GM23248 (cell line): Measurements from ENCODE around the gene OR4E1.

Experiments used
- EZH2 ChIP-seq: fragments of 200-600 bp; sonication (generic); IDR thresholded peaks from 2 replicates; pipeline ENCODE4 v1.6.1; 2018; ENCODE audit warnings: antibody characterized with exemption, mild to moderate bottlenecking; ENCODE audit not compliant: insufficient read depth, poor library complexity, severe bottlenecking
- EZH2phosphoT487 ChIP-seq: fragments of 200-600 bp; sonication (generic); IDR thresholded peaks from 2 replicates; pipeline ENCODE4 v1.6.1; 2018; ENCODE audit warnings: antibody characterized with exemption, moderate library complexity, mild to moderate bottlenecking, low read depth; ENCODE audit not compliant: insufficient read depth

DNA sequence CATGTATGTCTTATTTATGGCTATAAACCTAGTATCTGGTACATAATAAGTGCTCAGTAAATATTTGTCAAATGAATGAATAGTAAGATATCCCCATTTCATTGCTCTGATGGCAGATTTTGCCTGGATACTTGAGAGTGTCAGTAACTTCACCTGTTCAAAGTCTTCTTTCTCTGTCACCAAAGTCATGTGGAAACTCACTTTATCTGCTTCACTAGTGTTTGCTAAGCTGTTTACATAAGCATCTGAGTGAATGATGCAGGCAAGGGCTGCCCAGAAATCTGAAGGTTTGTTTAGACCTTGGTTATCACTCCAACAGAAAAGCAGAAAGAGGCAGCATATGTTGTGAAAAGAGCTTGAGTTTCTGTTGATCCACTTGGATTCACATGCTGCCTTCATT is 4.3 kb downstream of the OR4E1 start:
- TF ChIP-seq EZH2 (no peak), EZH2phosphoT487 (no peak)
